ENCODE measurements around the gene P2RY8. TPM values are rescaled to one million over a fixed set of nuclear protein-coding genes. Genes with fewer than 3 reads are reported as not detected.
A peak's percentile ranks its signal among the peaks of the same experiment; 100 is the strongest.
"Not testable (repeated sequence)": the region's sequence is repeated elsewhere in the genome, so short reads cannot be mapped to it uniquely, and the experiment has no call there.

P2RY8 gene
- total RNA-seq, 3 donors from 2014 or later (not counting 1 experiment from before 2014, with no cell fraction given): 73.7 to 114 (median 107) TPM

- DNase-seq: no peak
- peak overlapping the region; percentile 6 for H3K27ac ChIP-seq (ENCODE audit: low read length)
- TF ChIP-seq CTCF (IDR thresholded peaks at IDR 0.05): no peak
- intact Hi-C loops (cut with micrococcal nuclease): no loop called here
- peaks cover 3% of the 10 kb centered on the region in 2 donors for H3K9me3 Mint-ChIP-seq
- no peaks in the 10 kb centered on the region for H3K27me3 Mint-ChIP-seq (ENCODE audit: low read depth in 2 of 2)
- H3K27ac Mint-ChIP-seq: peak overlapping the region; percentile 85 to 88
- H3K27me3 ChIP-seq (ENCODE audit: control insufficient read depth, insufficient read depth, low read length): no peaks in the 10 kb centered on the region
- 76% methylated on average over 2 of the region's 2 CpGs for WGBS (ENCODE audit: insufficient coverage)
- no peak overlapping the region for H3K4me3 Mint-ChIP-seq
- no peaks in the 10 kb centered on the region for H3K36me3 Mint-ChIP-seq
- peaks cover 8 to 12% of the 10 kb centered on the region in 2 donors for H3K4me1 Mint-ChIP-seq
- H3K9me3 ChIP-seq (ENCODE audit: control insufficient read depth, insufficient read depth, low read length): peaks cover 5% of the 10 kb centered on the region
- H3K4me1 ChIP-seq (ENCODE audit: control insufficient read depth, insufficient read depth, low read length): peaks cover 10% of the 10 kb centered on the region
- H3K4me3 ChIP-seq (ENCODE audit: low read length): no peak overlapping the region
- no peaks in the 10 kb centered on the region for H3K36me3 ChIP-seq (ENCODE audit: control insufficient read depth, insufficient read depth, low read length)
- ATAC-seq: peak in 1 of 3 donors; percentile 44
Measured at GRCh38 chrX:1545776-1546408, 8.9 kb upstream of the P2RY8 start.

- ATAC-seq: no peak
- no peak for TF ChIP-seq CTCF (IDR thresholded peaks at IDR 0.05)
- Mint-ChIP-seq H3K27ac (no peak overlapping the region), H3K27me3 (ENCODE audit: low read depth in 2 of 2) (no peaks in the 10 kb centered on the region), H3K9me3 (peaks cover 3% of the 10 kb centered on the region in 2 donors), H3K4me1 (peaks cover 6 to 8% of the 10 kb centered on the region in 2 donors), H3K4me3 (no peak overlapping the region), H3K36me3 (no peaks in the 10 kb centered on the region)
- Histone ChIP-seq H3K4me3 (ENCODE audit: low read length) (no peak overlapping the region), H3K4me1 (ENCODE audit: control insufficient read depth, insufficient read depth, low read length) (peaks cover 15% of the 10 kb centered on the region), H3K9me3 (ENCODE audit: control insufficient read depth, insufficient read depth, low read length) (peaks cover 5% of the 10 kb centered on the region), H3K27me3 (ENCODE audit: control insufficient read depth, insufficient read depth, low read length) (no peaks in the 10 kb centered on the region), H3K36me3 (ENCODE audit: control insufficient read depth, insufficient read depth, low read length) (no peaks in the 10 kb centered on the region), H3K27ac (ENCODE audit: low read length) (no peak overlapping the region)
- intact Hi-C loops (cut with micrococcal nuclease): no loop called here
- no peak for DNase-seq
- WGBS (ENCODE audit: insufficient coverage): 96% methylated on average over 19 of the region's 22 CpGs
Measured at GRCh38 chrX:1542994-1543725, 6.2 kb upstream of the P2RY8 start.

GRCh38 chrX:1539146-1539545, 2.2 kb upstream of the P2RY8 start:
- H3K27me3 ChIP-seq (ENCODE audit: control insufficient read depth, insufficient read depth, low read length); DNase-seq; H3K4me3 ChIP-seq (ENCODE audit: low read length); H3K36me3 ChIP-seq (ENCODE audit: control insufficient read depth, insufficient read depth, low read length); H3K9me3 ChIP-seq (ENCODE audit: control insufficient read depth, insufficient read depth, low read length); H3K27me3 Mint-ChIP-seq (ENCODE audit: low read depth in 2 of 2); H3K36me3 Mint-ChIP-seq; ATAC-seq; H3K9me3 Mint-ChIP-seq; H3K27ac ChIP-seq (ENCODE audit: low read length); H3K4me3 Mint-ChIP-seq; H3K27ac Mint-ChIP-seq; intact Hi-C loops (cut with micrococcal nuclease): not testable (repeated sequence)
- 96% methylated on average over 12 of the region's 14 CpGs for WGBS (ENCODE audit: insufficient coverage)
- H3K4me1 ChIP-seq (ENCODE audit: control insufficient read depth, insufficient read depth, low read length): peaks cover 25% of the 10 kb centered on the region
- H3K4me1 Mint-ChIP-seq: peaks cover 19 to 21% of the 10 kb centered on the region in 2 donors

GRCh38 chrX:1537716-1538090, 718 bp upstream of the P2RY8 start:
- H3K9me3 ChIP-seq (ENCODE audit: control insufficient read depth, insufficient read depth, low read length); H3K27me3 Mint-ChIP-seq (ENCODE audit: low read depth in 2 of 2); DNase-seq; H3K36me3 Mint-ChIP-seq; H3K27me3 ChIP-seq (ENCODE audit: control insufficient read depth, insufficient read depth, low read length); H3K9me3 Mint-ChIP-seq; H3K36me3 ChIP-seq (ENCODE audit: control insufficient read depth, insufficient read depth, low read length); ATAC-seq: not testable (repeated sequence)
- Histone ChIP-seq H3K4me1 (ENCODE audit: control insufficient read depth, insufficient read depth, low read length) (peaks cover 25% of the 10 kb centered on the region), H3K4me3 (ENCODE audit: low read length) (peak overlapping the region; percentile 96), H3K27ac (ENCODE audit: low read length) (peak overlapping the region; percentile 98)
- H3K27ac Mint-ChIP-seq: peak overlapping the region; percentile 95 to 97
- intact Hi-C loops (cut with micrococcal nuclease): loop anchor here (1.0 to 2.0 kb wide), 6 partner anchors 17 to 145 kb away; partner anchors contain the start of gene SLC25A6
- H3K4me1 Mint-ChIP-seq: peaks cover 21 to 23% of the 10 kb centered on the region in 2 donors
- H3K4me3 Mint-ChIP-seq: peak overlapping the region; percentile 93
- 22% methylated on average over 5 of the region's 7 CpGs for WGBS (ENCODE audit: insufficient coverage)
